Activated CD4-positive, alpha-beta T cell treated with anti-CD3 and anti-CD28 coated beads for 1 hour (primary cell): Measurements from ENCODE around the gene NOG.
A peak's percentile ranks its signal among the peaks of the same experiment; 100 is the strongest.

ENCODE experiments used
- DNase-seq: peaks from one replicate; pipeline ENCODE4 v3.0.0-alpha.2; 2020

The NOG gene

GRCh38 chr17:56593646-56594319, at the start of gene NOG:
NOG (plus strand) TSS chr17:56593699; CDS start chr17:56594224, 525 bp downstream.
- DNase-seq, result peak; percentile 38

GRCh38 chr17:56545106-56545505, 48.4 kb upstream of the NOG start:
- no peak for DNase-seq

GRCh38 chr17:56545930-56546329, 47.6 kb upstream of the NOG start:
- no peak for DNase-seq

- DNase-seq, result no peak
These were observed 44.8 kb upstream of the NOG start for GRCh38 chr17:56548661-56549060.

GRCh38 chr17:56549501-56549900, 44.0 kb upstream of the NOG start:
- DNase-seq, result no peak

GRCh38 chr17:56557682-56558081, 35.8 kb upstream of the NOG start:
- DNase-seq, result no peak

GRCh38 chr17:56558088-56558487, 35.4 kb upstream of the NOG start:
- DNase-seq, result no peak

- DNase-seq, result no peak
These were observed 23.3 kb upstream of the NOG start for GRCh38 chr17:56570199-56570598.

- DNase-seq, result no peak
These were observed 22.0 kb upstream of the NOG start for GRCh38 chr17:56571456-56571855.

- DNase-seq, result no peak
These were observed 16.2 kb upstream of the NOG start for GRCh38 chr17:56577190-56577842.

GRCh38 chr17:56577843-56578204, 15.7 kb upstream of the NOG start:
- no peak for DNase-seq

- no peak for DNase-seq
These were observed 11.6 kb upstream of the NOG start for GRCh38 chr17:56581635-56582627.

GRCh38 chr17:56583772-56584171, 9.7 kb upstream of the NOG start:
- no peak for DNase-seq

- no peak for DNase-seq
These were observed 6.2 kb upstream of the NOG start for GRCh38 chr17:56587298-56587697.

- DNase-seq, result peak; percentile 60
These were observed 913 bp upstream of the NOG start for GRCh38 chr17:56592487-56593085.

- peak; percentile 31 for DNase-seq
These were observed 333 bp upstream of the NOG start for GRCh38 chr17:56593086-56593645.

- DNase-seq, result peak; percentile 26
These were observed 1.0 kb downstream of the NOG start for GRCh38 chr17:56594320-56595107.

GRCh38 chr17:56595108-56595418, 1.6 kb downstream of the NOG start:
- DNase-seq, result no peak

- no peak for DNase-seq
These were observed 2.6 kb downstream of the NOG start for GRCh38 chr17:56595831-56596690.

- no peak for DNase-seq
These were observed 3.4 kb downstream of the NOG start for GRCh38 chr17:56596691-56597494.
